HG02884 (cell line): ENCODE results near the gene NACAD.

Source experiments
- ATAC-seq: cut with Tn5 transposase; IDR thresholded peaks from one replicate; pipeline ENCODE4 v1.9.1; 2021; ENCODE audit warnings: mild to moderate bottlenecking, moderate library complexity; ENCODE audit not compliant: unreplicated experiment

Gene NACAD

GRCh38 chr7:45075871-45076796 lies 12.6 kb downstream of the NACAD start:
- no peak for ATAC-seq

DNA sequence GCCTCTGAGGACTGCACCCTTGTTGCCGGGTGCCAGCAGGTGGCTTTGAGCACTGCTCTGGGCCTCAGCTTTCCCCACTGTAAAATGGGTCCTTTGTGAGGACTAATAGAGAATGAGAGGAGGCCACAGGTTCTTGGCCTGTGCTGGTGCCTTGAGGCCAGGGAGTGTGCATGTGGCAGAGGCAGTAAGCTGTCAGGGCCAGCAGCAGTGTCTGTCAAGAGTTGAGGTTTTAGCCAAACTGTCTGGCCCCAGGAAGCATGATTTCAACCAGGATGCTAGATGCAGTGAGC lies 13.5 kb downstream of the NACAD start:
- ATAC-seq, result no peak

DNA sequence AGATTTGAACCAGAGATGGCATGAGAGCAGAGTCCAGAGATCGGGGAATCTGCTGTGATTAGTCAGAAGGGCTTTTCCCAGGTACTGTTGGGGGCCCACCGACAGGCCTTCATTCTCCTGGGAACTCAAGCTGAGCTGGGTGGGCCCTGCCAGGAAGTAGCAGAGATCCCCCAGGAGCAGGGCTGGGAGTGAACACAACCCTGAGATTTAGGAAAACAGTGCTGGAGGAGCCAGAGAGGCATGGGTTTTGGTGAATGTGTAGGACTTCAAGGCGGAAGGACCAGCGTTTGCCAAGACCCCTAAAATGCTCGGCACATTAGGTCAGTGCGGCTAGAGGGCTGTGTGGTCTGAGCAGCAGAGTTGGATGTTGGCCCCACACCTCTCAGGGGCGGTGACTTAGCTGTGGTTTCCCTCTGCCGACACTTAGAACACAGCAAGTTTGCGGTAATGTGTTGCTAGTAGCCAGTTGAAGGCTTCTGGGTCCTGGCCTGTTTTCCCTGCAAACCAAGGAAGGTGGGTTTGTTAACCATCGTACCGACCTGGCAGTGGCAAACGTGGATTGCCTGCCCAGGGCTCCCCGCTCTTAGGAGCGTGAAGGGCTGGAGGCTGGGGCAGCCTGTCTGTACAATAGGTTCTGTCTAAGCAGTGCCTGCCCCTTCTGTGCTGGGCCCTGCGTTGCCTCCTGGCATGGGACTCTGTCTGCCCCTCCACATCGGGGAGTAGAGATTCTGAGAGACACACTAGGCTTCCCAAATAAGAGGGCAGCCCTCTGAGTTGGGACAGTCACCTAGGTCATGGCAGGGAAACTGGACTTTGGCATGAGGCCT lies 14.0 kb downstream of the NACAD start:
- no peak for ATAC-seq

- ATAC-seq, result no peak
These were observed 14.8 kb downstream of the NACAD start for GRCh38 chr7:45073786-45074527.

- no peak for ATAC-seq
These were observed 15.6 kb downstream of the NACAD start for GRCh38 chr7:45073031-45073785.

GRCh38 chr7:45072131-45073030 lies 16.4 kb downstream of the NACAD start:
- ATAC-seq, result no peak

DNA sequence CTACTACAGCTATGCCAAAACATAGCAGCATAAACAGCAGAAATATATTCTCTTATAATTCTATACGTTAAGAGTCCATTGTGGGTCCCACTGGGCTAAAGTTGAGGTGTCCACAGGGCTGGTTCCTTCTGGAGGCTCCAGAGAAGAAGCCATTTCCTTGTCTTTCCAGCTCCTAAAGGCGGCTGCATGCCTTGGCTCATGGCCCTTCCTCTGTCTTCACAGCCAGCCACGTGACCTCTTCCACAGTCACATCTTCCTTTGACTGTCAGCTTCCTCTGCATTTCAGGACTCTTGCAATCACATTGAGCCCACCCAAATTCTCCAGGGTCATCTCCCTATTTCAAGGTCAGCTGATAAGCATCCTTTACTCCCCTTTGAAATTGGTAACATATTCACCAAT lies 17.2 kb downstream of the NACAD start:
- no peak for ATAC-seq

- no peak for ATAC-seq
These were observed 18.5 kb downstream of the NACAD start for GRCh38 chr7:45070254-45070642.

- ATAC-seq, result no peak
These were observed 19.1 kb downstream of the NACAD start for GRCh38 chr7:45069444-45070253.

- no peak for ATAC-seq
These were observed 20.3 kb downstream of the NACAD start for GRCh38 chr7:45068236-45069023.

- ATAC-seq, result no peak
These were observed 21.2 kb downstream of the NACAD start for GRCh38 chr7:45067582-45067981.

GRCh38 chr7:45066409-45066808 lies 22.4 kb downstream of the NACAD start:
- no peak for ATAC-seq

- no peak for ATAC-seq
These were observed 23.5 kb downstream of the NACAD start for GRCh38 chr7:45065031-45065995.

GRCh38 chr7:45064047-45064725 lies 24.6 kb downstream of the NACAD start:
- ATAC-seq, result no peak

GRCh38 chr7:45061806-45062425 lies 26.9 kb downstream of the NACAD start:
- no peak for ATAC-seq

DNA sequence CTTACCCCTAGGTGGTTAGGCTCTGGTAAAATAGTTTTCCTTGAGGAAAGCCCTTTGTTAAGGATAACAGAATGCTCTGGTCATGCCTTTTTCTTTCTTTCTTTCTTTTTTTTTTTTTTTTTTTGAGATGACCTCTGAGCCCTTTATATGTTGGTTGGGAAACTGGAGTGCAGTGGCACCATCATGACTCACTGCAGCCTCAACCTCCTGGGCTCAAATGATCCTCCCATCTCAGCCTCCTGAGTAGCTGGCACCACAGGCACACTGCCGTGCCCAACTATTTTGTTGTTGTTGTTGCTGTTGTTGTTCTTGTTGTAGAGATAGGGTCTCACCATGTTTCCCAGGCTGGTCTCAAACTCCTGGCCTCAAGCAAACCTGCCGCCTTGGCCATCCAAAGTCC lies 27.4 kb downstream of the NACAD start:
- no peak for ATAC-seq
